ENCODE data around the gene ADCY4.

Gene ADCY4

DNA sequence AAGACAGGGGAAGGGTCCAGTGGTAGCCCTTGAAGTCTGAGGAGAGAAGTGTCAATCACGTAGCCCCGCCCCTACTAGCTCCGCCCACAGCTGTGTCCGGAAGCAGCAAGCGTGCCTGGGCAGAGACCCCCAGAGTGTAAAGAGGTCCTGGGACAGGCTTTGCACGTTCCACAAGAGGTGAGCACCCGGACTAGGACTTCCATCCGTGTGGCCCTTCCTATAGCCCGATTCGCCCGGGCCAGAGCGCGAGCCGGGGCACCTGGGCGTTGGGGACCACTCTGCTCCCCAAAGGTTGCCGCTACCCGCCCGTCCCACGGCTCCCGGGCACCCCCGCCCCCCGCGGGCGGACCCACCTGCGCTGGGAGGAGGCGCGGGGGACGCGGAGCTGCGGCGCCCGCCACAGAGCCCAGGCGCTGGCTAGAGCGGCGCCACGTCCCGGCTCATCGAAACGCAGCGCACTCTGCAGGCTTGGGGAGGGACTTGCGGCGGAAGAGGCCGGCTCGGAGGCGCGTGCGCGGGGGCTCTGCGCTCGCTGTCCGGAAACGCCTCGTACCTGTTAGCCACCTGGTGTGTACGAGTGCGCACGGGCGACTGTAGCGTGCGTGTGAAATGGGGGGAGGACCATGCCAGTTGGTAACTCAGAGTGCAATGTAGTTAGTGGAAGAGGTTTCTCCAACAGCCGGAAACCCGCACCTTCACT, 63.6 kb downstream of the ADCY4 start, which contains the start of gene RABGGTA:
RABGGTA (minus strand) TSS at position 464 of the 700 bp plus-strand sequence. CDS start 482 bp downstream, outside the sequence.
- peak; percentile 88 for DNase-seq

DNA sequence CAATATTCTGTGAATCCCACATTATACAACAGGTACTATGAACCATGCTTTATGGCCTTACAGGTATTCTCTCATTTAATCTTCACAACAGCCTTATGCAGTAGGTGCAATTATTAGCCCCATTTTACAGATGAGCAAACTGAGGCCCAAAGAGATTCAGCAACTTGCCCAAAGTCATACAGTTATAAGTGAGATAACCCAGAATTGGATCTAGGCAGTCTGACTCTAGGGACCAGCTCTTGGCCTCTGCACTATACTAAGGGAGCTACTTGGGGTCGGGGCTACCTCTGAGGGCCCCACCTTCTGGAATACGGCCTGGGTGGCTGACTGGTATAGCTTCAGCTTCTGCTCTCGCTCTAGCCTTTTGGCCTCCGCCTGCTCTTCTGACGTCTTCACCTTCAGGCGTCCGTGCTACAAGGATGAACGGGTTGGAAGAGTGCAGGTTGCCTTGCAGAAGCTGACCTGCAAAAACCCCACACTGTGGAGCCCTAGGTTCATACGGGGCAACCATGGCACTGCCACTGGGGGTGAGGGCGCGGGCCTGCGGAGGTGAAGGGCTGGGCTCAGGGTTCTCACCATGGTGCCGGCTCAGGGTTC, 64.2 kb downstream of the ADCY4 start:
- DNase-seq: no peak

DNA sequence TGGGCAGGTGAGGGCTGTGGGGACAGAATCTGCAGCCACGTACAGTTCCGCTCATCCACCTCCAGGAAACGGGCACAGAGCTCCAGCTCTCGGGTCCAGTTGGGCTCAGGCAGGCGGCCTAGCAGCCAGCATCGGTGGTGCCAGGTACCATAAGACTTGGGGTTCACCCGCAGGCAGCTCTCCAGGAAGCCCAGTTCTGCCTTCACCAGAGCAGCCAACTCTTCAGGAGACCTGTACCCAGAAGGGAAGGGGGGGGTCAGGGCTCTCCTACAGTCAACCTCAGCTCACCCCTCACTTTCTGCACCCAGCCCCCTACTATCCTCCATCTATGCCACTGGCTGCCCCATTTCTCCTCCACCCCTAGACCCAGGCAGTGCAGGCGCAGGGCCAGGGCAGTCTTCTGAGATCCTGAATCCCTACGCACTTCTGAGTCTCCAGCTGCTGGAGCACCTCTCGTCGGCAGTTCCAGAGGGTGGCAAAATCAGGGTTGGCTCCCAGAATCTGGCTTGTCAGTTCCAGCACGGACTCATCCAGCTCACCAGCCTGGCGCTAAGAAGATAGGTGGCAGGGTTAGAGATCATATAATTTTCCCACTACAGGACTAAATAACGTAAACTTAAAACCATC, 64.8 kb downstream of the ADCY4 start:
- no peak for DNase-seq

DNA sequence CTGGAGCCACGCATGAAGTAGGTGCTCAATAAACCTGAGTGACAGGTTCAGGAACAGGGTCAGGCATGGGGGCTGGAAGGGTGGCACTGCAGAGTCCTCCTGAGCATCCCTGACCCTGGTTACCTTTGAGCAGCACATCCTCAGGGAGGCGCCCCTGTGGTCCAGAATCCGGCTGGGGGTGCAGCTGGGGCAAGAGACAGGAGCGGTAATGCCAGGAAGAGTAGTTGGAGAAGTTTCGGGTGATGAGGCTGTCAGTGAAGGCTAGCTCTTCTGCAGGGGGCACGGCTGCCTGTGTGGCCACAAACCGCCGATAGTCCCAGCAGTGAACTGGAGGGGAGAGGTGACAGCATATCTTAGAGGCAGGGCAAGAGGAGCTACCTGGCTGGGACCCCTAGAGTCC, 65.5 kb downstream of the ADCY4 start:
- no peak for DNase-seq
